ENCODE data around the gene CCNJ.

Gene CCNJ

DNA sequence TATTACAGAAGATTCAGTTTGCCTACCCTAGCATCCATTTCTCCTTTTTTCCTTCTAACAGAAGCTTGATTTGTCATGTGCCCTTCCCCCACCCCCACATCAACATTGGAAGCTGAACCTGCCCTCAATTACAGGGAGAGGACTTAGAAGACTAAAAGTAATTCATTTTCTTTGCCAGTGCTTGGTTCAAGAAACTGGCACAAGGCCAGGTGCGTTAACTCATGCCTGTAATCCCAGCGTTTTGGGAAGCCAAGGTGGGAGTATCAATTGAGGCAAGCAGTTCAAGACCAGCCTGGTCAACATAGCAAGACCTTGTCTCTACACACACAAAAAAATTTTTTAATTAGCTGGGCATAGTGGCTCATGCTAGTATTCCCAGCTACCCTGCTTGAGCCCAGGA is 32.6 kb downstream of the CCNJ start:
- Histone ChIP-seq H2AFZ (ENCODE audit: low read length) (no peak overlapping the region), H3K4me3 (ENCODE audit: low read depth, low read length, poor library complexity, severe bottlenecking) (no peak overlapping the region), H3K9ac (ENCODE audit: low read length) (no peak overlapping the region), H3K27me3 (ENCODE audit: insufficient read depth, low read length) (no peaks in the 10 kb centered on the region), H3K4me1 (ENCODE audit: insufficient read depth, low read length, severe bottlenecking) (no peaks in the 10 kb centered on the region), H4K20me1 (ENCODE audit: insufficient read depth, low read length) (no peaks in the 10 kb centered on the region), H3K9me3 (ENCODE audit: low read length) (no peaks in the 10 kb centered on the region), H3K4me2 (ENCODE audit: low read length) (no peak overlapping the region), H3K27ac (ENCODE audit: low read depth, low read length, poor library complexity, severe bottlenecking) (no peak overlapping the region), H3K9me2 (ENCODE audit: low read depth, low read length) (no peaks in the 10 kb centered on the region), H3K79me2 (ENCODE audit: insufficient read depth, low read length) (no peaks in the 10 kb centered on the region), H3F3A (ENCODE audit: insufficient read depth, low read length) (no peaks in the 10 kb centered on the region), H3K36me3 (ENCODE audit: insufficient read depth, low read length) (no peaks in the 10 kb centered on the region)
- TF ChIP-seq, protein P1, sequence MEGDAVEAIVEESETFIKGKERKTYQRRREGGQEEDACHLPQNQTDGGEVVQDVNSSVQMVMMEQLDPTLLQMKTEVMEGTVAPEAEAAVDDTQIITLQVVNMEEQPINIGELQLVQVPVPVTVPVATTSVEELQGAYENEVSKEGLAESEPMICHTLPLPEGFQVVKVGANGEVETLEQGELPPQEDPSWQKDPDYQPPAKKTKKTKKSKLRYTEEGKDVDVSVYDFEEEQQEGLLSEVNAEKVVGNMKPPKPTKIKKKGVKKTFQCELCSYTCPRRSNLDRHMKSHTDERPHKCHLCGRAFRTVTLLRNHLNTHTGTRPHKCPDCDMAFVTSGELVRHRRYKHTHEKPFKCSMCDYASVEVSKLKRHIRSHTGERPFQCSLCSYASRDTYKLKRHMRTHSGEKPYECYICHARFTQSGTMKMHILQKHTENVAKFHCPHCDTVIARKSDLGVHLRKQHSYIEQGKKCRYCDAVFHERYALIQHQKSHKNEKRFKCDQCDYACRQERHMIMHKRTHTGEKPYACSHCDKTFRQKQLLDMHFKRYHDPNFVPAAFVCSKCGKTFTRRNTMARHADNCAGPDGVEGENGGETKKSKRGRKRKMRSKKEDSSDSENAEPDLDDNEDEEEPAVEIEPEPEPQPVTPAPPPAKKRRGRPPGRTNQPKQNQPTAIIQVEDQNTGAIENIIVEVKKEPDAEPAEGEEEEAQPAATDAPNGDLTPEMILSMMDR (IDR thresholded peaks at IDR 0.05; ENCODE audit: low read length) = no peak
- TF ChIP-seq EZH2 (IDR thresholded peaks at IDR 0.05; ENCODE audit: borderline replicate concordance, low read length) = no peak

DNA sequence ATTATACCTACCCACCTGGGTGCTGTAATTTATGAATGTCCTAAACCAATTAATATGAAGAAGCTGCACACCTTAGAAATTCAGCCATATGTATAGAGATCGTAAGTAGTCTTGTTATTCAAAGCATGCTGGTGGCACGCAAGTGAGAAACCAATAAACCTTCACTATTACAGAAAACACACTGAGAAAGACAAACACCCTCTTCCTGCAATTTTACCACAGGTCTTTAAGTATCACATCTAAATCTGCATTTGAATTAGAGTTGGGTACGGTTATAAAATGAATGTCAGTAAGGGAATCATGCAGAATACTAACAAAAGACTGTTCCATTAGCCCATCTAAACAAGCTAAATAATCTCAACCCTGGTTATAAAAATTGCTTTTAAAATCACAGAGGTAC is 33.8 kb downstream of the CCNJ start:
- Histone ChIP-seq H3K9ac (ENCODE audit: low read length) (no peak overlapping the region), H3K4me3 (ENCODE audit: low read depth, low read length, poor library complexity, severe bottlenecking) (no peak overlapping the region), H3K4me1 (ENCODE audit: insufficient read depth, low read length, severe bottlenecking) (no peaks in the 10 kb centered on the region), H3K4me2 (ENCODE audit: low read length) (no peak overlapping the region), H3K9me2 (ENCODE audit: low read depth, low read length) (no peaks in the 10 kb centered on the region), H3F3A (ENCODE audit: insufficient read depth, low read length) (no peaks in the 10 kb centered on the region), H4K20me1 (ENCODE audit: insufficient read depth, low read length) (no peaks in the 10 kb centered on the region), H3K27me3 (ENCODE audit: insufficient read depth, low read length) (no peaks in the 10 kb centered on the region), H3K36me3 (ENCODE audit: insufficient read depth, low read length) (no peaks in the 10 kb centered on the region), H3K27ac (ENCODE audit: low read depth, low read length, poor library complexity, severe bottlenecking) (no peak overlapping the region), H3K9me3 (ENCODE audit: low read length) (no peaks in the 10 kb centered on the region), H3K79me2 (ENCODE audit: insufficient read depth, low read length) (no peaks in the 10 kb centered on the region), H2AFZ (ENCODE audit: low read length) (no peak overlapping the region)
- TF ChIP-seq, protein P1 (IDR thresholded peaks at IDR 0.05; ENCODE audit: low read length) = no peak
- no peak for TF ChIP-seq EZH2 (IDR thresholded peaks at IDR 0.05; ENCODE audit: borderline replicate concordance, low read length)

GRCh38 chr10:96082153-96082552 is 38.8 kb downstream of the CCNJ start:
- Histone ChIP-seq H3K27me3 (ENCODE audit: insufficient read depth, low read length) (no peaks in the 10 kb centered on the region), H3K9me3 (ENCODE audit: low read length) (no peaks in the 10 kb centered on the region), H3K9me2 (ENCODE audit: low read depth, low read length) (no peaks in the 10 kb centered on the region), H3K27ac (ENCODE audit: low read depth, low read length, poor library complexity, severe bottlenecking) (no peak overlapping the region), H3K9ac (ENCODE audit: low read length) (no peak overlapping the region), H4K20me1 (ENCODE audit: insufficient read depth, low read length) (no peaks in the 10 kb centered on the region), H3K4me3 (ENCODE audit: low read depth, low read length, poor library complexity, severe bottlenecking) (no peak overlapping the region), H3K79me2 (ENCODE audit: insufficient read depth, low read length) (no peaks in the 10 kb centered on the region), H3F3A (ENCODE audit: insufficient read depth, low read length) (no peaks in the 10 kb centered on the region), H3K36me3 (ENCODE audit: insufficient read depth, low read length) (no peaks in the 10 kb centered on the region), H3K4me1 (ENCODE audit: insufficient read depth, low read length, severe bottlenecking) (no peaks in the 10 kb centered on the region), H2AFZ (ENCODE audit: low read length) (no peak overlapping the region), H3K4me2 (ENCODE audit: low read length) (no peak overlapping the region)
- TF ChIP-seq EZH2 (IDR thresholded peaks at IDR 0.05; ENCODE audit: borderline replicate concordance, low read length) = no peak
- TF ChIP-seq, protein P1 (IDR thresholded peaks at IDR 0.05; ENCODE audit: low read length) = no peak

Measured in OCI-LY1 (cell line).